Lung (tissue), 12 donors: Measurements from ENCODE around the gene DIPK1A. TPM values are rescaled to one million over a fixed set of nuclear protein-coding genes. Genes with fewer than 3 reads are reported as not detected.
A peak's percentile ranks its signal among the peaks of the same experiment; 100 is the strongest.

Source experiments
- ATAC-seq: fragments of 200-7000 bp; cut with Tn5 transposase; one replicate; pipeline ENCODE4 v1.9.1; 2020; ENCODE audit warnings: moderate number of reproducible peaks; ENCODE audit not compliant: insufficient read depth, low FRiP score
- DNase-seq, 3 donors: peaks; one replicate each; pipeline ENCODE4 v3.0.0-alpha.2; 2013 to 2017
- H3K27ac ChIP-seq, 2 donors: one replicate each; pipeline ENCODE4 v1.5.1; 2013; ENCODE audit warnings: mild to moderate bottlenecking in 2 of 2, moderate library complexity in 2 of 2, control low read depth in 1 of 2, inconsistent platforms in 1 of 2, low read depth in 1 of 2, low read length in 1 of 2
- H3K27me3 ChIP-seq, 3 donors: one replicate each; pipeline ENCODE4 v1.5.1; 2013; ENCODE audit warnings: low read length in 2 of 3; ENCODE audit not compliant: control insufficient read depth in 3 of 3, insufficient read depth in 3 of 3
- H3K36me3 ChIP-seq, 4 donors: one replicate each; pipeline ENCODE4 v1.5.1; 2013; ENCODE audit warnings: low read length in 4 of 4, mild to moderate bottlenecking in 1 of 4, moderate library complexity in 1 of 4; ENCODE audit not compliant: control insufficient read depth in 4 of 4, insufficient read depth in 4 of 4
- H3K4me1 ChIP-seq, 5 donors: one replicate each; pipeline ENCODE4 v1.5.1; 2013; ENCODE audit warnings: low read length in 5 of 5, mild to moderate bottlenecking in 2 of 5, moderate library complexity in 1 of 5; ENCODE audit not compliant: control insufficient read depth in 5 of 5, insufficient read depth in 5 of 5
- H3K4me3 ChIP-seq: one replicate; pipeline ENCODE4 v1.5.1; 2013; ENCODE audit warnings: mild to moderate bottlenecking, control low read depth, moderate library complexity
- H3K9ac ChIP-seq, 2 donors: one replicate each; pipeline ENCODE4 v1.5.1; 2013; ENCODE audit warnings: low read length in 2 of 2, control low read depth in 1 of 2; ENCODE audit not compliant: insufficient read depth in 1 of 2
- H3K9me3 ChIP-seq, 4 donors: one replicate each; pipeline ENCODE4 v1.5.1; 2013; ENCODE audit warnings: low read length in 3 of 4, mild to moderate bottlenecking in 1 of 4, moderate library complexity in 1 of 4; ENCODE audit not compliant: control insufficient read depth in 4 of 4, insufficient read depth in 3 of 4
- WGBS, 2 donors: extraction: QIAGEN DNeasy Blood & Tissue Kit; methylation state at CpG; one replicate each; pipeline ENCODE4 v1.1.7; 2013; 5-methylcytosine and 5-hydroxymethylcytosine counted together
- polyA plus RNA-seq, 2 donors: library from polyadenylated mRNA; stranded (reverse); fragments of 200-250 nt; gene quantifications; one replicate each; pipeline ENCODE4 v1.2.1, GENCODE V29; 2013
- total RNA-seq, 2 donors: library from RNA; depleted of rRNA in 1 of 2; stranded (reverse); fragments of >200 nt in 1 of 2; gene quantifications; one replicate each; pipeline ENCODE4 v1.2.1, GENCODE V29; 2014 to 2021
- TF ChIP-seq, protein P1 (sequence below): IDR thresholded peaks from 2 replicates; pipeline ENCODE4 v1.5.1; 2012; ENCODE audit warnings: mild to moderate bottlenecking; ENCODE audit errors: control extremely low read depth, extremely low read depth
- donor health status: control.
- donor health status: control.
- donor health status: Bipolar disorder and iron deficiency.
- donor health status: healthy.
- donor health status: DM: yes; HTN: yes; CAD: no.

The DIPK1A gene
- total and polyA plus RNA-seq, 4 donors: 2.3 to 8.0 (median 4.1) TPM

DNA sequence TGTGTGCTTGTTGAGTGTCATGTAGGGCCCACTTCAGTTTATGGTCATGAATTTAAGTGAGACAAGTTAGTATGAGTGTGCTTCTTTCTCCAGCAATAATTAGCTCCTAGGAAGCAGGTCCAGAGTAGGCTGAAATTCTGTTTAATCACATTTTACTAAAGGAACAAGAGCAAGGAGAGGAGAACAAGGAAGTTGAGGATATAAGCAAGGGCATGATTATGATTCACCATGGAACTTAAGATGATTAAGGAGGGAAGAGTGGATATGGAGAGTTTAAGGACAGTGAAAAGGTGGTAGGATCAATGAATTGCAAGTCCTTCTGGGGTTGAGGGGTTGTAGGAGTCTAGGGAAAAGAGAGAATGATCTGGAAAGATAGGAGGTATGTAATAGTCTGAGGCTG lies 3.1 kb upstream of the DIPK1A start:
- peaks cover 0 to 9% (median 5%) of the 10 kb centered on the region in 5 donors for H3K4me1 ChIP-seq
- no peaks in the 10 kb centered on the region for H3K9me3 ChIP-seq
- ATAC-seq (no peak), DNase-seq (no peak)
- no peaks in the 10 kb centered on the region for H3K36me3 ChIP-seq
- no peak overlapping the region for H3K9ac ChIP-seq
- H3K27ac ChIP-seq: no peak overlapping the region
- peaks cover 0 to 6% (median 4%) of the 10 kb centered on the region in 3 donors for H3K27me3 ChIP-seq
- H3K4me3 ChIP-seq: no peak overlapping the region
- TF ChIP-seq, protein P1, sequence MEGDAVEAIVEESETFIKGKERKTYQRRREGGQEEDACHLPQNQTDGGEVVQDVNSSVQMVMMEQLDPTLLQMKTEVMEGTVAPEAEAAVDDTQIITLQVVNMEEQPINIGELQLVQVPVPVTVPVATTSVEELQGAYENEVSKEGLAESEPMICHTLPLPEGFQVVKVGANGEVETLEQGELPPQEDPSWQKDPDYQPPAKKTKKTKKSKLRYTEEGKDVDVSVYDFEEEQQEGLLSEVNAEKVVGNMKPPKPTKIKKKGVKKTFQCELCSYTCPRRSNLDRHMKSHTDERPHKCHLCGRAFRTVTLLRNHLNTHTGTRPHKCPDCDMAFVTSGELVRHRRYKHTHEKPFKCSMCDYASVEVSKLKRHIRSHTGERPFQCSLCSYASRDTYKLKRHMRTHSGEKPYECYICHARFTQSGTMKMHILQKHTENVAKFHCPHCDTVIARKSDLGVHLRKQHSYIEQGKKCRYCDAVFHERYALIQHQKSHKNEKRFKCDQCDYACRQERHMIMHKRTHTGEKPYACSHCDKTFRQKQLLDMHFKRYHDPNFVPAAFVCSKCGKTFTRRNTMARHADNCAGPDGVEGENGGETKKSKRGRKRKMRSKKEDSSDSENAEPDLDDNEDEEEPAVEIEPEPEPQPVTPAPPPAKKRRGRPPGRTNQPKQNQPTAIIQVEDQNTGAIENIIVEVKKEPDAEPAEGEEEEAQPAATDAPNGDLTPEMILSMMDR: no peak

- Histone ChIP-seq H3K4me3 (peak overlapping the region; percentile 72), H3K36me3 (no peaks in the 10 kb centered on the region), H3K9ac (peak overlapping the region in 1 of 2 donors; percentile 36), H3K27me3 (peaks cover 0 to 6% (median 4%) of the 10 kb centered on the region in 3 donors), H3K27ac (peak overlapping the region; percentile 92 to 95), H3K4me1 (peaks cover 0 to 9% (median 3%) of the 10 kb centered on the region in 5 donors), H3K9me3 (no peaks in the 10 kb centered on the region)
- ATAC-seq (peak; percentile 29), DNase-seq (peak; percentile 39 to 78 (median 64))
- 3 to 4% methylated on average over 32 of the region's 32 CpGs for WGBS, 2 donors
- TF ChIP-seq, protein P1: no peak
Observed at GRCh38 chr1:92961896-92962752, 862 bp upstream of the DIPK1A start.

GRCh38 chr1:92960395-92961130 lies 699 bp downstream of the DIPK1A start:
- peaks cover 0 to 15% (median 9%) of the 10 kb centered on the region in 5 donors for H3K4me1 ChIP-seq
- ATAC-seq: peak; percentile 64

More at GRCh38 chr1:92960395-92961130, 699 bp downstream of the DIPK1A start:
- Histone ChIP-seq H3K4me3 (peak overlapping the region; percentile 78), H3K36me3 (no peaks in the 10 kb centered on the region), H3K27me3 (peaks cover 0 to 6% (median 4%) of the 10 kb centered on the region in 3 donors), H3K27ac (peak overlapping the region; percentile 75 to 81), H3K9ac (peak overlapping the region; percentile 42 to 82), H3K9me3 (no peaks in the 10 kb centered on the region)
- TF ChIP-seq, protein P1: peak; percentile 61
- WGBS, 2 donors: 0 to 1% methylated on average over 43 to 44 of the region's 44 CpGs
- DNase-seq: peak; percentile 70 to 88 (median 85)
